GM19455 (cell line): ENCODE measurements around the gene TFB1M.
A peak's percentile ranks its signal among the peaks of the same experiment; 100 is the strongest.
"Not testable (repeated sequence)": the region's sequence is repeated elsewhere in the genome, so short reads cannot be mapped to it uniquely, and the experiment has no call there.

Experiments
- ATAC-seq: cut with Tn5 transposase; IDR thresholded peaks from one replicate; pipeline ENCODE4 v1.9.1; 2021; ENCODE audit not compliant: unreplicated experiment

TFB1M gene

DNA sequence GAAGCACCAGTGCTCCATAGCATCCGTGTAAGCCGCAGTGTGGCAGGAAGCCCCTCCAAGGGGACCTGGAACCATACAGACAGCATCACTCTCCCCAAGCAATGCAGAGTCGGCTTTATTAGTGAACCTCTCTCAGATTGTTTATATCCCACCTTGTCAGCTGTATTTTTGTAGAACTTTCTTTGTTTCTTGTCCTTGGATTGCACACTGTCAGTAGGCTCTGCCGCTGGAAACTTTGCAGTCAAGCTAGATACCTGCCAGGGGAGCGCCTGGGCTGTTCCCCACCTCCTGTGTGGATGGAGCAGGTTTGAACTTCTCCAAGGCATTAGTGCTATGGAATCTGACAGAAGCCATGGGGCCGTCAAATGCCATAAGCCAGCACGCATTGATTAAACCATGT, 69.1 kb downstream of the TFB1M start:
- no peak for ATAC-seq

DNA sequence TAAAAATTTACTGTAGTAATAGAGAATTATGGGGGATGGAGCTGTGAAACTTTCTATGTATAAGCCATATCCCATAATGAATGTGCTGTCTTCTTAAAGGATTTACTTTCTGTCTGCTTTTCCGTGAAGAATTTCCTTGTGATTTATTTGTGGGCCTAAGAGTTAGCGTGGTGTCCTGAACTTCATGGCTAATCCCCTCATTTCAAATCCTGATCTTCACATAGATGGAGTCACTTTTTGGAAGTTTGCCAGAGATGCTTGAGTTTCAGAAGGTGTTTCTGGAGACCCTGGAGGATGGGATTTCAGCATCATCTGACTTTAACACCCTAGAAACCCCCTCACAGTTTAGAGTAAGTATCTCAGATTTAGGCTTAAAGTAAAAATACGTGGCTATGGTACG, 69.8 kb downstream of the TFB1M start:
- ATAC-seq: no peak

DNA sequence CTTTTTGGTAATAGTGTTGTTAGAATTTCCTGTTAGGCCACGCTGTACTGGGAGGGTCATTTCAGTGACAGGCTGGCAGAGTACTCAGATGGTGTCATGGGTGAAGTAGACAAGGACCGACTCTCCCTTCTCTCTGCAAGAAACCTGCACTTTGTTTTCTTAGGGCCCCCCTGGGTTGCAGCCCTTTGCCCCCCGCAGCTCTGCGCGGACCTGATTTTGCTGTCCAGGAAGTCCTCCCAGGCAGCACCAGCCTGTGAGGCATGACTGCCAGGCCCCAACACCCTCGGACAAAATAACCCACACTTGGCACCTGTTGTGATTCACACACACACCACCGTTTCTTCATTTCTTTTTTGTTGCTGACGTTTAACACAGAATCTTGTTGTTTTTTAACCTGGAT, 72.3 kb downstream of the TFB1M start:
- ATAC-seq: no peak

DNA sequence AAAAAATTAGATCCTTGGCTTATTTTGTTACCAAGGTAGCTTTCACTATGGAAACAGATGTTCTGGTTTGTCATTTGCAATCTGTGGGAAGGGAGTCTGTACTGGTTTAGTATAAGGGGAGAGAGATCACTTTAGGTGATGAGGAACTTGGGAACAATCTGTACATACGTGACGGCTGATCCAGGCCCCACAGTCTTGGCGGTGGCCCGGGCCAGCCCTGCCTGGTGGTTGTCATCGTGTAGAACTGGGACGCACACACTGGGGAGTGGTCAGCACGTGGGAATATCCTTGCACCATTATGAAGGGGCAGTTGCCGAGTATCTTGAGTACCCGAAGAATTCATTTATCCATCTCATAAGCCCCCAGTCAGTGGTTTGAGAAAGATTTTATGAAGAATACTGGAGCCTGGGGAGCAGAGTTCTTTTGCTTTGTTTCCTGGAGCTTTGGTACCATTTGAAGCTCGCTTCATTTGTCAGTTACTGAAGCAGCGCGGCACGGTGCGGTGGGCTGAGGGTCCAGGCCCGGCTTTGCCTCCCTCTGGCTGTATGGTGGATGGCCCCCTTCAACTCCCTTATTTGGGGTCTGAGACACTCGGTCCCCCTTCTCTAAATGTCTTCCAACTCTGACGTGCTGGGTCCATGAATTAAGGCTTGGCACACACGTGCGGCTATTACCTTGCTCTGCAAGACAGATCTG, 73.2 kb downstream of the TFB1M start:
- no peak for ATAC-seq

DNA sequence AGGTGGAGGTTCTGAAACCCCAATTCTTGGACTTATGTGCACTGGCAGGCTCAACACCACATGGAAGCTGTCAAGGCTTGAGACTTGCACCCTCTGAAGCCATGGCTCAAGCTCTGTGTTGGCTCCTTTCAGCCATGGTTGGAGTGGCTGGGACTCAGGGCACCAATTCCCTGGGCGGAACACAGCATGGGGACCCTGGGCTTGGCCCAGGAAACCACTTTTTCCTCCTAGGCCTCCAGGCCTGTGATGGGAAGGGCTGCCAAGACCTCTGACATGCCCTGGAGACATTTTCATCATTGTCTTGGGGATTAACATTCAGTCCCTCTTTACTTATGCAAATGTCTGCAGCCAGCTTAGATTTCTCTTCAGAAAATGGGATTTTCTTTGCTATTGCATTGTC, 76.7 kb downstream of the TFB1M start:
- ATAC-seq: no peak

DNA sequence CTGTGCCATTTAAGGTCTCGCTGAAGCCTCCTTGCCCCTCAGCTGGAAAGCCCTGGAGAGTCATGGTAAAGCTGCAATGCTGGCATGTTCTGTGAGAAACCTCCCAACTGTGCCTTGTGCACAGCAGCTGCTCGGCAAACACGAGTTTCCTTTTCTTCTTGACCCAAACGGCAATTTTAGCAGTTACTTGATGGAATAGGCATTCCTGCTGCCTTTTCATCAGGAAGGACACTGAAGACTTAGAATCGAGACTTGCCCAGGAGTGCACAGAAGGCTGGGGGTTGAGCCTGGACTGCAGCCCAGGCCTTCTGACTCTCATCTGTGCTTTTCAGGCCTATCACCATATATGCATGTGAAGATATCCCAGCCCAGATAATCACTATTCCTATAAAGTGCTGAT, 79.2 kb downstream of the TFB1M start:
- ATAC-seq: no peak

DNA sequence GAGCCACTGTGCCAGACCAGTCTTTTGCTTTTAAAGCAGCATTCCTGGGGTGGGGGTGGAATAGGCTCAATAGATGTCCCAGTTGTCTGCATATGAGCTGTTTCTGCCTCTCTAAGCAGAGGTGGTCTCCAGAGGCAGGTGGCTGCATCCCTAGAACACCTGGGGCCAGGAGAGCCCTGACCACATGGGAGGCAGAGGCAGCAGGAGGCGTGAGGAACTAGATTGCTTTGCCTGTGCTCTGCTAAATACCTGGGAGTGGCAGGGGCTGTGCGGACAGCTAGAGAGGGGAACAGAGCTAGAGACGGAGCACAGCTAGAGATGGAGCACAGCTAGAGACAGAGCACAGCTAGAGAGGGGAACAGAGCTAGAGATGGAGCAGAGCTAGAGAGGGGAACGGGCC, 79.6 kb downstream of the TFB1M start:
- ATAC-seq: no peak

DNA sequence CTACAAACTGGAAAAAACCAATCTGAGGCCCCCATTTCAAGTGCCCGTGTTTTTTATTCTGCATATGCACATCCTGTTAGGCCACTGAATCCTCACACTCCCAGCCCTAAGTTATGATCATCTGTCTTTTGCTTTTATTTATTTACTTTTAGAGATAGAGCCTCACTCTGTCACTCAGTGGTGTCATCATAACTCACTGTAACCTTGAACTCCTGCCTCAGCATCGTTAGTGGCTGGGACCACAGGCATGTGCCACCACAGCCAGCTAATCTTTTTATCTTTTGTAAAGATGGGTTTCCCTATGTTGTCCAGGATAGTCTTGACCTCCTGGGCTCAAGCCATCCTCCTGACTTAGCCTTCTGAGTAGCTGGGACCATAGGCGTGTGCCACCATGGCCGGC, 80.1 kb downstream of the TFB1M start:
- no peak for ATAC-seq

DNA sequence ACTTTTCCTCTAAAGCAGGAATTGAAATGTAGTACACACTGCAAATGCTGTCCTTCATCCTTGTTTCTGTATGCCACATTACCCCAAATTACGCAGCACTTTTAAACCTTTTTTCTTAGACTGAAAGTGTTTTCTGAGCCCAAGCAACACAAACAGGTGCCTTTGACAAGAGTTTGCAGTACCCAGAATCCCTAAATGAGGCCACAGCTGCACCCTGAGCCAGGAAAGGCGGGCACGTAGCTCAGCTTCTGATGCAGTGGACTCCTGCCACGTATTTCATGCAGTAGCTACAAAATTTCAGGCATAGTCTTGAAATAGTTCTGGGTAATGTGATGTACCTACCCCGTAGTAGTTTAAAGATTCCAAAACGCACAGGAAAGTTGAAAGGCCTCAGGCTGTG, 81.4 kb downstream of the TFB1M start:
- ATAC-seq: no peak

DNA sequence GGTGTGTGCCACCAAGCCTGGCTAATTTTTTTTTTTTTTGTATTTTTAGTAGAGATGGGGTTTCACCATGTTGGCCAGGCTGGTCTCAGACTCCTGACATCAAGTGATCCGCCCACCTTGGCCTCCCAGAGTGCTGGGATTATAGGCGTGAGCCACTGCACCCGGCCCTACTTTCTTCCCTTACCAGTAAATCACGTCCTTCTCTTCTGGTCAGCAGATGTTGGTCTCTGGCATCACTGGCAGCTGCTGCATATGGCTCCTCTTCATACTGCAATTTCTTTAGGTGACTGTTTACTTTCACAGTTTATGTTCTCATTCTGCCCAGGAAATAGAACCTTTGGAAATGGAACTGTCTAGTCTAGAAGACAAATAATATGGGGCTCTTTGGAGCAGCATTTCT, 83.3 kb downstream of the TFB1M start:
- not testable (repeated sequence) for ATAC-seq

DNA sequence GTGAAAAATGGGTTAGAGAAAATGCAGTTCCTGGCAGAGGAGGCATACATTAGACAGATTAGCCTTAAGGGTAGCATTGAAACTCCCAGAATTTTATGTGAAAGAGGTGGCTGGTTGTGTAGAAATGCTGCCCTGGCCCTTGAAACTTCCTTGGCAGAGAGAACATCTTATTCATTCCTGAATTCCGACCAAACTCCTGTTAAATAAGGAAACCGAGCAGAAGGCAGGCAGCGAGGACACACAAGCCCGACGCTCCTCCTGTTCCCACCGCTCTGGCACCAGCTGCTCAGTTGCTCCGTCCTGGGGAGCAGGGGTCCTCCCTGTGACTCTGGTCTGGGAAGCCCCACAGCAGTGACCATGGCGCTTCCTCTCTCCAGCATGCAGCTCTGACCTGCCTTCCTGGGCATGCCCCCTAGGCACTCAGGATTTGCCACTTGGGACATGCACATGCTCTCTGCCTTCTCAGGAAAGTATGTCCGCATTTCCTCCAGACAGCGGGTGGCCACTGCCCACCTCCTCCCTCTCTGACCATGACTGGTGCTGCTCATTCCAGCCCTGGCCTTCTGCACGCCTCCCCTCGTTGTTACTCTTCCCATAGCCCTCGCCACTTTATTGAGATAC, 85.6 kb downstream of the TFB1M start:
- ATAC-seq: no peak

DNA sequence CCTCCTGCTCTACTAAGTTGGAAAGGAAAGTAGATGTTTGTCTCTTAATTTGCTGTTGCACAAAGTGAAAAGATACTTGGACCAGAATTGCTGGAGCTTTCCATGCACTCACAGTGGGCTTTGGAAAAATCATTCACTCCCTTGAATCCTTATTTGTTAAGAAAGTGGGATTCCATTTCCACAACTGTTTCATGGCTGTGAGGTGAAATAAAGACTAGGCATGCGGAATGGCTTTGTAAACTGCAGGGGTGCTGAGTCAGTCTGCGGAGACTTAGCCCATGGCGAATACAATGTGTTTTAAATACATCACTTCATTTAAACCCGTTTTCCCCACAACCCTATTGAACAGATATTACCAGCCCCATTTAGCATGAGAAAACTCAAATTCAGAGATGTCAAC, 87.2 kb downstream of the TFB1M start:
- ATAC-seq: no peak

DNA sequence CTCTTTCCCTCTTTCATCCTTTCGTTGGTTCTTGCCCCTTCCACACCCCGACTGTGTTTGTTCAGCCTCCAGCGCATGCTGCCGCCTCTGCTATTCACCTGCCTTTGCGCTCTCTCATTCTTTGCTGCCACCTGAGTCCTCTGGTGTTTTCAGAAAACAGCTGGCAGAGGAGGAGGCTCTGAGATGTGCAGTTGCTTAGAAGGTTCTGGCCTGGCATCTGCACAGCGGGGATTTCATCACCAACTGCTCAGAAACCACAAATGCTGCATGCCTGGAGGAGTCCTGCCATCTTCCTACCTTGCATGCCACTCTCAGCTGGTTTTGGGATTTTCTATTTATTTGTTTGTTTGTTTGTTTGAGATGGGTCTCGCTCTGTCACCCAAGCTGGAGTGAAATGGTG, 89.7 kb downstream of the TFB1M start:
- ATAC-seq: no peak

DNA sequence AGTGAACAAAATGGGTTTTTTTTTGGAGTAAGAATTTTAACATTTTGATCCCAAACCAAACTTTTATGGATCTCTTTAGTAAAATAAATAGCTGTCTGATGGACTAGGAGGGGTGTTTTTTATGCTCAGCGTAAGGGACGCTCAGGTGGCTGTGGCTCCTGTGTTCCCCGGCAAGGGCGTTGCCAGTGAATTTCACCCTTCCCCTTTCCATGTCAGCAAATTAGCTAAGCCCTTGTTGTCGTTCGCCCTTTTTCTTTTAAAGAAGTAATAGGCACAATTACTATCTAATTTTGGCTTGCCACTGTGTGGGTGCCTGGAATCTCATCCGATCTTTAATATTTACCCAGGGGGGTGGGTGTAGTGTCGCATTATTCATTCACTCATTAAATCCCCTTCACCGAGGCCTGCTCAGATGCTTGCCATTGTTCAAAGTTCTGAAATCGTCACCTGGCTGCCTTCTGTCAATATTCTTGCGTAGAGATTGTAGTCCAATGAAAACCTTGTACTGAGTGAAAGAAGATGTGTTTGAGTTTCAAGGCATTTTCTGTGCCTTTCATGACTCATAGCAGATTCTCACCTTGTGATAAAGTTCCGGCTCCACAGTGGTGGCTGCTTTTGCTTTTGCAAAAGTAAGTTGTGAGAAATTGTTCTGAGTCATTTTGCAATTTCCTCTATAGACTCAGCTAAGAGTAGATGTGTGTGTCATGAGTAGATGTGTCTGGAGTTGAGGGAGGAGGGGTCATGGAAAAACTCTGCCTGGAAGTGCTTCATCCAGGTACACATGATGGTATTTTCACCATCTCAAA, 90.4 kb downstream of the TFB1M start:
- peak; percentile 95 for ATAC-seq

DNA sequence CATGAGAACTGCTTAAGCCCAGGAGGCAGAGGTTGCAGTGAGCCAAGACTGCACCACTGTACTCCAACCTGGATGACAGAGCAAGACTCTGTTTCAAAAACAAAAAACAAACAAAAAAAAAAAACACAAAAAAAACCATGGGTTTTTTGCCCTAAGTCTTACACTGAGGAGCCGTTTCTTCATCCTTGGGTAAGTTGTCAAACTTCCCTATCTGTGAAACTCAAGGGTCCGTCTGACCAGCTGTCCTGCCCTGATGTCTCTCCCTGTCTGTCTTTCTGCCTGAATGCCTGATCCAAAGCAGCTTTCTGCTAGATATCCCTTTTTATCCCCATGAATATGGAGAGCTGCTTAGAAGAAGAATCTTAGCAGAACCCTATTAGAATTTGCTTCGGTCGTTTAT, 91.8 kb downstream of the TFB1M start:
- ATAC-seq: no peak

DNA sequence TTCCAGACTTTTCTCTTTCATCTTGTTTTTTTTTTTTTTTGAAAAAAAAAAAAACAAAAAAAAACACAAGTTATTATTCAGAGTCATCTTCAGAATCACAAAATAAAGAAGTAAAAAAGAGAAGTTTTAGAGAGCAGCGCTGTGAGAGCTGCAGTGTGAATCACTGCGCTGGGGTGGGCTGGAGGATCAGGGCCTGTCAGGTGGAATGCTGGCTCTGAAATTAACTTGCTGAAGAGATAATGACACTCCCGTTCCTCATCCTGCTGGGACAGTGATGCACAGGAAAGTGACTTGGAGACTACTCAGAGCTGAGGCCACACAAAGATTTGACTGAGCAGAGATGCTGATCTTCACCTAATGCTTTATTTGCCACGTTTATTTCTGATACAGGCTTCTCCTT, 93.2 kb downstream of the TFB1M start:
- ATAC-seq: no peak

DNA sequence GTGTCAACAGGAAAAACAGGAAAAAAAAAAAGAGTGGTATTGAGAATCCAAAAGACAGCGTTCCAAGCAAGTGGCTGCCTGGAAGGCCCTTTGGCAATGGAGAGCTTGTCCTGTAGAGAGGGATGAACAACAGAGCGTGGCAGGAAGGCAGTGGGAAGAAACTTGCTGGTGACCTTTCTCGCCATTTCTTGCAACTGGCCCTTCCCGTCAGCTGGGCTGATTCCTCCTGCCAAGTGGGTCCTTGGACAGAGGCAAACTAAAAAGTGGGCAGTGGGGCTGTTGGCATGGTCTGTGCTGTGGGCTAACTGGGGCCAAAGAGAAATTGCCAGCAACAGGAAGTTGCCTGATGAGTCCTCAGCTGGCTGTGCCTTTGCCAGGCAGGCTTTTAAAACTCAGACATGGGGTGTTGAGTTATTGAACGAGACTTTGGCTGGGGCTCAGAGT, 94.4 kb downstream of the TFB1M start:
- no peak for ATAC-seq

DNA sequence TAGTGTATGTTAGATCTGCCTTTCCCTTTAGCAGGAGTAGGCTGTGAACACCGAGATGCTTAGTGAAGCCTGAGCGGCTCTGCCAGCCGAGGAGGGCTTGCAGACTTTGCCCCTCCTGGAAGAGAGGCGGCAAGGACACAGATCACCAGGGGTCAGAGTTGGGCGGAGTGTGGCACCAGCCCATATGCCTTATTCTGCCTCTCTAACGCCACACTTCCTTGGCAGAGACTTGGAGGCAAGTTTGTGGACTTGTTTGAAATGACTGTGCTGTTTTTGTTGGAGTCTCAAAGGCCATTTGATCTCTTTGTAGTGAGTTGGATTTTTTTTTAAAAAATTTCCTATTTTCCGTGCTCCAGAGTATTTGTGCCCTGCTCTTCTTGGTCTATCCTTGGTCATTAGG, 95.0 kb downstream of the TFB1M start:
- no peak for ATAC-seq

DNA sequence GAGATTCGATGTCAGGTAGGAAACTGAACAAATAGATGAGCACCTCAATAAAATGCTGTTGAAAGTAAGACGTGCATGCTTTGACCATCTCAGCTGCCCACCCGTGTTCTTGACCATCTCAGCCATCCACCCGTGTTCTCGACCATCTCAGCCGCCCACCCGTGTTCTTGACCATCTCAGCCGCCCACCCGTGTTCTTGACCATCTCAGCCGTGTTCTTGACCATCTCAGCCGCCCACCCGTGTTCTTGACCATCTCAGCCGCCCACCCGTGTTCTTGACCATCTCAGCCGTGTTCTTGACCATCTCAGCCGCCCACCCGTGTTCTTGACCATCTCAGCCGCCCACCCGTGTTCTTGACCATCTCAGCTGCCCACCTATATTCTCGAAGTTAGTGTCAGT, 95.6 kb downstream of the TFB1M start:
- ATAC-seq: not testable (repeated sequence)

DNA sequence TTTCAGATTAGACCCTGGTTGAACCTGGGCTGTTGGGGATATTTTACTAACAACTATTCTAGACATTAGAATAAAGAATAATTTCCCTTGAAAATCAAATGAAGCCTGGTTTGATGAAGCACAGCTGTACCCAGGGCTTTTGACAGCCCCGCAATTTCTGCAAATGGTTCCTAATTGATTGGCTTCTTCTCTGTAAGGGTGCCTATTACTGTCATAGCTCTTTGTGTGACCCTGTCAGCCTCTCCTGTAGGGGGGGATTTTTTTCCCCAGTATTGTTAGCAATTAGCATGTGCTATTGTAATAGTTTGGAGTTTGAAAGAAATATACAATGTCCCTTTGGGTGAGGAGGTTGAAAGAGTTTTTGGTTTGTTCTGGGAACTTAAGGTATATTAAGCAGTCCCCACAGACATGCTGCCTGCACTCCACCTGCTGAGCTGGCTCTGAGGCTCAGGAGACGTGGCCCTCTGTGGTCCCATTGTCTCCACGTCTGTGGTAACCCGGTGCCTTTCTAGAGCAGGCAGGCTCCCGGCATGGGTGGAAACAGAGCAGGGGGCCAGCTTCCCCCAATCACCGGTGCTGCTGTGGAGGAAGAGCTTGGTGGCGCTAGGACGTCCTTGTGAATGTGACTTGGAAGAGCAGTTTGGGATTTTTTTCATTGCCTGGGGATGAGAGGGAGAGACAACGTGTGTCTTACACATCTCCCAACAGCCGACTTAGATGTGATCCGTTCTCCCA, 97.8 kb downstream of the TFB1M start:
- no peak for ATAC-seq

DNA sequence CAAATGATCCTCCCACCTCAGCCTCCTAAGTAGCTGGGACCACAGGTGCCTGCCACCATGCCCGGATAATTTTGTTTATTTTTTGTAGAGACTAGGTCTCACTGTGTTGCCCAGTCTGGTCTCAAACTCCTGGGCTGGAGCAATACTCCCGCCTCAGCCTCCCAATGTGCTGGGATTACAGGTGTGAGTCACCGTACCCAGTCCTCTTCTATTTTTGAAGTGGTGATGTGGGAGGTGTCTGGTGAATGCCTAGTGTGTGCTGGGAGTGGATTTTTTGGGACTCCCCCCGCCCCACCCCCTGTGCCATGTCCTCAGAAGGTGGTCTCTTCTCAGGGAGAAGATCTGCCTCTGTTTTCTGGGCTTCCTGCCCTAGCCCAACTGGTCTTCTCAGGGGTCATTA, 98.4 kb downstream of the TFB1M start:
- ATAC-seq: no peak
